GM21367 (cell line): ENCODE results near the gene SMYD3.
A peak's percentile ranks its signal among the peaks of the same experiment; 100 is the strongest.

ENCODE experiments used
- ATAC-seq: cut with Tn5 transposase; IDR thresholded peaks from one replicate; pipeline ENCODE4 v1.9.1; 2021; ENCODE audit not compliant: unreplicated experiment

The SMYD3 gene

GRCh38 chr1:246117066-246117791 is 389.9 kb downstream of the SMYD3 start:
- ATAC-seq: peak; percentile 94

- ATAC-seq: no peak
Observed at GRCh38 chr1:246114369-246114768, 392.7 kb downstream of the SMYD3 start.

GRCh38 chr1:246113555-246114095 is 393.5 kb downstream of the SMYD3 start:
- ATAC-seq: no peak

- no peak for ATAC-seq
Observed at GRCh38 chr1:246111570-246111969, 395.5 kb downstream of the SMYD3 start.

- no peak for ATAC-seq
Observed at GRCh38 chr1:246110343-246111219, 396.5 kb downstream of the SMYD3 start.

- no peak for ATAC-seq
Observed at GRCh38 chr1:246108278-246108925, 398.7 kb downstream of the SMYD3 start.

GRCh38 chr1:246107516-246108277 is 399.4 kb downstream of the SMYD3 start:
- no peak for ATAC-seq

- no peak for ATAC-seq
Observed at GRCh38 chr1:246106342-246106763, 400.7 kb downstream of the SMYD3 start.

GRCh38 chr1:246104927-246105326 is 402.2 kb downstream of the SMYD3 start:
- no peak for ATAC-seq

GRCh38 chr1:246099570-246099969 is 407.5 kb downstream of the SMYD3 start:
- ATAC-seq: no peak

GRCh38 chr1:246096356-246096755 is 410.7 kb downstream of the SMYD3 start:
- no peak for ATAC-seq

GRCh38 chr1:246095443-246095842 is 411.6 kb downstream of the SMYD3 start:
- no peak for ATAC-seq

GRCh38 chr1:246093230-246093629 is 413.8 kb downstream of the SMYD3 start:
- no peak for ATAC-seq

- ATAC-seq: no peak
Observed at GRCh38 chr1:246092136-246092535, 414.9 kb downstream of the SMYD3 start.

GRCh38 chr1:246091477-246091876 is 415.6 kb downstream of the SMYD3 start:
- no peak for ATAC-seq

- no peak for ATAC-seq
Observed at GRCh38 chr1:246086191-246086590, 420.9 kb downstream of the SMYD3 start.

- ATAC-seq: no peak
Observed at GRCh38 chr1:246083416-246083815, 423.7 kb downstream of the SMYD3 start.

- no peak for ATAC-seq
Observed at GRCh38 chr1:246081856-246082668, 425.0 kb downstream of the SMYD3 start.

- ATAC-seq: no peak
Observed at GRCh38 chr1:246081138-246081702, 425.9 kb downstream of the SMYD3 start.
